Mesodermal cell (in vitro differentiated cells): ENCODE results near the gene TNFSF13. TPM values are rescaled to one million over a fixed set of nuclear protein-coding genes. Genes with fewer than 3 reads are reported as not detected.

ENCODE experiments used
- H3K27ac ChIP-seq: 2 replicates; pipeline ENCODE4 v1.7.0; 2013; ENCODE audit warnings: mild to moderate bottlenecking, low read depth, low read length, moderate library complexity; ENCODE audit not compliant: severe bottlenecking
- H3K36me3 ChIP-seq: 2 replicates; pipeline ENCODE4 v1.7.1; 2013; ENCODE audit warnings: mild to moderate bottlenecking, low read length, moderate library complexity; ENCODE audit not compliant: control insufficient read depth, insufficient read depth
- H3K4me1 ChIP-seq: one replicate; pipeline ENCODE4 v1.7.1; 2013; ENCODE audit warnings: mild to moderate bottlenecking, low read length; ENCODE audit not compliant: insufficient read depth, control insufficient read depth, poor library complexity, severe bottlenecking
- H3K4me3 ChIP-seq: 2 replicates; pipeline ENCODE4 v1.7.0; 2013; ENCODE audit warnings: low read length, control low read depth, mild to moderate bottlenecking; ENCODE audit not compliant: insufficient read depth, poor library complexity, severe bottlenecking; ENCODE audit errors: extremely low read depth
- H3K9me3 ChIP-seq: 2 replicates; pipeline ENCODE4 v1.7.1; 2013; ENCODE audit warnings: mild to moderate bottlenecking, low read length, moderate library complexity; ENCODE audit not compliant: control insufficient read depth
- WGBS, 2 experiments: methylation state at CpG; one replicate each; pipeline ENCODE4 v1.1.5; 2013; ENCODE audit warnings: missing lambda C conversion rate in 2 of 2; ENCODE audit not compliant: insufficient coverage in 2 of 2; 5-methylcytosine and 5-hydroxymethylcytosine counted together
- polyA plus RNA-seq, 2 experiments: library from polyadenylated mRNA; stranded (reverse); fragments of 50-300 nt; gene quantifications; one replicate each; pipeline ENCODE4 v1.2.3, GENCODE V29; 2013

TNFSF13 gene, protein sequence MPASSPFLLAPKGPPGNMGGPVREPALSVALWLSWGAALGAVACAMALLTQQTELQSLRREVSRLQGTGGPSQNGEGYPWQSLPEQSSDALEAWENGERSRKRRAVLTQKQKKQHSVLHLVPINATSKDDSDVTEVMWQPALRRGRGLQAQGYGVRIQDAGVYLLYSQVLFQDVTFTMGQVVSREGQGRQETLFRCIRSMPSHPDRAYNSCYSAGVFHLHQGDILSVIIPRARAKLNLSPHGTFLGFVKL
- 1.5 TPM for polyA plus RNA-seq (2013, experiment 1 of 2)
- polyA plus RNA-seq (2013, experiment 2 of 2): 0.91 TPM

DNA sequence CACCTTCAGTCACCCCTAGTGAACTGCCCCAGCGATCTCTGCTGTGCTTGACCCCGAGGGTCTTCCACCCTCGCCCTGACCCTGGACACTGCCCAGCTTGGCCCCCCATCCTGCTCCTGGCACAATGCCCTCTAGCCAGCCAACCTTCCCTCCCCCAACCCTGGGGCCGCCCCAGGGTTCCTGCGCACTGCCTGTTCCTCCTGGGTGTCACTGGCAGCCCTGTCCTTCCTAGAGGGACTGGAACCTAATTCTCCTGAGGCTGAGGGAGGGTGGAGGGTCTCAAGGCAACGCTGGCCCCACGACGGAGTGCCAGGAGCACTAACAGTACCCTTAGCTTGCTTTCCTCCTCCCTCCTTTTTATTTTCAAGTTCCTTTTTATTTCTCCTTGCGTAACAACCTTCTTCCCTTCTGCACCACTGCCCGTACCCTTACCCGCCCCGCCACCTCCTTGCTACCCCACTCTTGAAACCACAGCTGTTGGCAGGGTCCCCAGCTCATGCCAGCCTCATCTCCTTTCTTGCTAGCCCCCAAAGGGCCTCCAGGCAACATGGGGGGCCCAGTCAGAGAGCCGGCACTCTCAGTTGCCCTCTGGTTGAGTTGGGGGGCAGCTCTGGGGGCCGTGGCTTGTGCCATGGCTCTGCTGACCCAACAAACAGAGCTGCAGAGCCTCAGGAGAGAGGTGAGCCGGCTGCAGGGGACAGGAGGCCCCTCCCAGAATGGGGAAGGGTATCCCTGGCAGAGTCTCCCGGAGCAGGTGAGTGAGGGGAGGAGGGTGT, at the start of gene TNFSF13:
TNFSF13 (plus strand) TSS at position 207 of the 776 bp plus-strand sequence; CDS start at position 497, 290 bp downstream.
- peaks cover 10% of the 10 kb centered on the region for H3K36me3 ChIP-seq
- no peaks in the 10 kb centered on the region for H3K9me3 ChIP-seq
- no peak within 1 kb of the TSS for H3K4me3 ChIP-seq
- peak within 1 kb of the TSS; percentile 29 for H3K27ac ChIP-seq
- peaks cover 22% of the 10 kb centered on the region for H3K4me1 ChIP-seq
- WGBS, 2 experiments: 90 to 92% methylated on average over 6 to 14 of the region's 16 CpGs

DNA sequence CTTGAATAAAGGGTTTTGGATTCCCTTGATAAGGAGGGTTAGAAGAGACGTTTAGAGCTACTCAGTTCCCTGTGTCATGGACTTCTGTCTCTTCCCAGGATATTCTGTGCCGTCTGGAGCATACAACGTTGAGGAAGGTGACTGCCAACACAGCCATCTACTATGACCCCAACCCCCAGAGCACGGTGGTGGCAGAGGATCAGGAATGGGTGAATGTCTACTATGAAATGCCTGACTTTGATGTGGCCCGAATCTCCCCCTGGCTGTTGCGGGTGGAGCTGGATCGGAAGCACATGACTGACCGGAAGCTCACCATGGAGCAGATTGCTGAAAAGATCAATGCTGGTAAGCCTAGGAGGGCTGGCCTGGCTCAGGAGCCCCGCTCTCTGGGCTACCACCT, 49.7 kb upstream of the TNFSF13 start:
- peaks cover 99% of the 10 kb centered on the region for H3K36me3 ChIP-seq
- H3K4me1 ChIP-seq: no peaks in the 10 kb centered on the region
- H3K4me3 ChIP-seq: no peak overlapping the region
- no peaks in the 10 kb centered on the region for H3K9me3 ChIP-seq
- WGBS, 2 experiments: 94 to 98% methylated on average over 5 to 7 of the region's 9 CpGs
- H3K27ac ChIP-seq: no peak overlapping the region

DNA sequence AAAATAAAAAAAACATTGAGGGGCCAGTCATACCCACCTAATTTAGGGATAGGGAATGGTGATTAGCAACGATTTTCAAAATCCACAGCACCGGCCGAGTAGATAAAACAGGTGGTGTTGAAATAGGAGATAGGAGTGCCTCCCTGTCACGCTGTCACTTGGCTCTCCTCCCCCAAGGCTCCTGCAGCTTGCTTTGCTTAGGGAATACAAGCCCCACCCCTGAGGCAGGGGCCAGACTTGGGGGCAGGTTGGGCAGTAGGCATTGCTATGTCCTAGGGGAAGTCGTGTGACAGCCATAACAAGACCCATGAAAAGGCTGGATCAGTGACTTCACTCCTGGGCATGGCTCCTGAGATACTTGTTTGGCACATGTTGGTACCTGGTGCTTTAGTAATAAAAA, 48.6 kb upstream of the TNFSF13 start:
- no peak overlapping the region for H3K4me3 ChIP-seq
- no peak overlapping the region for H3K27ac ChIP-seq
- H3K9me3 ChIP-seq: no peaks in the 10 kb centered on the region
- peaks cover 100% of the 10 kb centered on the region for H3K36me3 ChIP-seq
- no peaks in the 10 kb centered on the region for H3K4me1 ChIP-seq
- 85 to 100% methylated on average over 2 to 5 of the region's 5 CpGs for WGBS, 2 experiments

DNA sequence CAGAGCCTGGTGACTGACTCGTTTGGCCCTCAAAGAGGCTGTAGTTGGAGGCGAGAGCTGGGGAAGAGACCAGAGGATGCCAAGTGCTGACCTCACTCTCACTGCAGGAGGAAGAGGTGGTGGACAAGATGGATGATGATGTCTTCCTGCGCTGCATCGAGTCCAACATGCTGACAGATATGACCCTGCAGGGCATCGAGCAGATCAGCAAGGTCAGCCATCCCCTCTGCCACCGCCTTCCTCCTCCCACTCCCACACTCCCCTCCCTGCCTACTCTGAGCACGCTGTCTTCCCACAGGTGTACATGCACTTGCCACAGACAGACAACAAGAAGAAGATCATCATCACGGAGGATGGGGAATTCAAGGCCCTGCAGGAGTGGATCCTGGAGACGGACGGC, 47.4 kb upstream of the TNFSF13 start:
- Histone ChIP-seq H3K4me3 (no peak overlapping the region), H3K9me3 (no peaks in the 10 kb centered on the region), H3K27ac (no peak overlapping the region), H3K4me1 (no peaks in the 10 kb centered on the region), H3K36me3 (peaks cover 100% of the 10 kb centered on the region)
- WGBS, 2 experiments: 93 to 96% methylated on average over 5 to 9 of the region's 10 CpGs

DNA sequence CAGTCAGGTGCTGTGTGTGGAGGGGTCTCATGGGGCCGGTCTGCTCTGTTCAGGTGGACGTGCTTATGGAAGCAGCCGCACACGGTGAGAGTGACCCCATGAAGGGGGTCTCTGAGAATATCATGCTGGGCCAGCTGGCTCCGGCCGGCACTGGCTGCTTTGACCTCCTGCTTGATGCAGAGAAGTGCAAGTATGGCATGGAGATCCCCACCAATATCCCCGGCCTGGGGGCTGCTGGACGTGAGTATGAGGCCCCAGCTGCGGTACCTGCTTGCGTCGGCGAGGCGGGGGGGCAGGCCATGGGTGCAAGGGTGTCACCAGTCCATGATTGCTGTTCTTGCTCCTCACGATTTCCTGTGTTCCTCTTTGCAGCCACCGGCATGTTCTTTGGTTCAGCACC, 46.4 kb upstream of the TNFSF13 start:
- no peak overlapping the region for H3K27ac ChIP-seq
- no peak overlapping the region for H3K4me3 ChIP-seq
- H3K36me3 ChIP-seq: peaks cover 98% of the 10 kb centered on the region
- WGBS, 2 experiments: 95 to 97% methylated on average over 12 to 15 of the region's 15 CpGs
- H3K4me1 ChIP-seq: no peaks in the 10 kb centered on the region
- H3K9me3 ChIP-seq: no peaks in the 10 kb centered on the region

DNA sequence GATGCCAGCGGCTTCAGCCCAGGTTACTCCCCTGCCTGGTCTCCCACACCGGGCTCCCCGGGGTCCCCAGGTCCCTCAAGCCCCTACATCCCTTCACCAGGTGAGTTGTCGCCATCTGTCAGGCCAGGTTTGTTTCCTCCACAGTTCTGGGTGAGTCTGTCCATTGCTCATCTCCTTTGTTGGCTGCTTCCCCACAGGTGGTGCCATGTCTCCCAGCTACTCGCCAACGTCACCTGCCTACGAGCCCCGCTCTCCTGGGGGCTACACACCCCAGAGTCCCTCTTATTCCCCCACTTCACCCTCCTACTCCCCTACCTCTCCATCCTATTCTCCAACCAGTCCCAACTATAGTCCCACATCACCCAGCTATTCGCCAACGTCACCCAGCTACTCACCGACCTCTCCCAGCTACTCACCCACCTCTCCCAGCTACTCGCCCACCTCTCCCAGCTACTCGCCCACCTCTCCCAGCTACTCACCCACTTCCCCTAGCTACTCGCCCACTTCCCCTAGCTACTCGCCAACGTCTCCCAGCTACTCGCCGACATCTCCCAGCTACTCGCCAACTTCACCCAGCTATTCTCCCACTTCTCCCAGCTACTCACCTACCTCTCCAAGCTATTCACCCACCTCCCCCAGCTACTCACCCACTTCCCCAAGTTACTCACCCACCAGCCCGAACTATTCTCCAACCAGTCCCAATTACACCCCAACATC, 45.6 kb upstream of the TNFSF13 start:
- H3K4me1 ChIP-seq: no peaks in the 10 kb centered on the region
- no peaks in the 10 kb centered on the region for H3K9me3 ChIP-seq
- H3K4me3 ChIP-seq: no peak overlapping the region
- peaks cover 92% of the 10 kb centered on the region for H3K36me3 ChIP-seq
- 90 to 96% methylated on average over 17 to 20 of the region's 20 CpGs for WGBS, 2 experiments
- no peak overlapping the region for H3K27ac ChIP-seq

DNA sequence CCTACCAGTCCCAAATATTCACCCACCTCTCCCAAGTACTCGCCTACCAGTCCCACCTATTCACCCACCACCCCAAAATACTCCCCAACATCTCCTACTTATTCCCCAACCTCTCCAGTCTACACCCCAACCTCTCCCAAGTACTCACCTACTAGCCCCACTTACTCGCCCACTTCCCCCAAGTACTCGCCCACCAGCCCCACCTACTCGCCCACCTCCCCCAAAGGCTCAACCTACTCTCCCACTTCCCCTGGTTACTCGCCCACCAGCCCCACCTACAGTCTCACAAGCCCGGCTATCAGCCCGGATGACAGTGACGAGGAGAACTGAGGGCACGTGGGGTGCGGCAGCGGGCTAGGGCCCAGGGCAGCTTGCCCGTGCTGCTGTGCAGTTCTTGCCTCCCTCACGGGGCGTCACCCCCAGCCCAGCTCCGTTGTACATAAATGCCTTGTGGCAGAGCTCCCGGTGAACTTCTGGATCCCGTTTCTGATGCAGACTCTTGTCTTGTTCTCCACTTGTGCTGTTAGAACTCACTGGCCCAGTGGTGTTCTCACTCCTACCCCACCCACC, 44.6 kb upstream of the TNFSF13 start:
- no peaks in the 10 kb centered on the region for H3K4me1 ChIP-seq
- WGBS, 2 experiments: 88 to 92% methylated on average over 14 to 16 of the region's 17 CpGs
- H3K4me3 ChIP-seq: no peak overlapping the region
- no peaks in the 10 kb centered on the region for H3K9me3 ChIP-seq
- peaks cover 82% of the 10 kb centered on the region for H3K36me3 ChIP-seq
- H3K27ac ChIP-seq: no peak overlapping the region

DNA sequence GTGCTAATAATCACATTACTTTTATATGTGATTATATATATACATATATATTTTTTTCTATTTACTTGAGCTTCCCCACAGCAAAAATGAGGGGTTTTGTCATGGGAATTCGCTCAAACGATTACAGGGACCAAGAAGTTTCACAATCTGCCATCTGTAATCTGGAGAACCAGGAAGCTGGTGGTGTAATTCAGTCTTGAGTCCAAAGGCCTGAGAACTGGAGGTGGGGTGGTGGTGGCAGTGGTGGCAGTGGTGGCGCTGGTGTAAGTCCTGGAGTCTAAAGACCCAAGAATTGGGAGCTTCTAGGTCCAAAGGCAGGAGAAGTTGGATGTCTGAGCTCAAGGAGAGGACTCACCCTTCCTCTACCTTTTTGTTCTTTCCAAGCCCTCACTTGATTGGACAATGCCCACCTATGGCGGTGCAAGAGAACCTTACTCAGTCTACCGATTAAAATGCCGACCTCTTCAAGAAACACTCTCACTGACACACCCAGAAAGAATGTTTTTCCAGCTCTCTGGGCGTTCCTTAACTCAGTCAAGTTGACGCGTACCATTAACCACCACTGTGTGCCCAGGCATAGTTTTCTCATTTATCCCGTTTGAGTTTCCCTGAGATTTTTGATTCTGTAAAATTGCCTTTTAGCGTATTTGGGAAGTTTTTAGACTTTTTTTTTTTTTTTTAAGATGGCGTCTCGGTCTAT, 42.5 kb upstream of the TNFSF13 start:
- WGBS, 2 experiments: 90 to 92% methylated on average over 8 of the region's 13 CpGs
- Histone ChIP-seq H3K9me3 (no peaks in the 10 kb centered on the region), H3K4me1 (no peaks in the 10 kb centered on the region), H3K27ac (no peak overlapping the region), H3K4me3 (no peak overlapping the region), H3K36me3 (peaks cover 61% of the 10 kb centered on the region)

DNA sequence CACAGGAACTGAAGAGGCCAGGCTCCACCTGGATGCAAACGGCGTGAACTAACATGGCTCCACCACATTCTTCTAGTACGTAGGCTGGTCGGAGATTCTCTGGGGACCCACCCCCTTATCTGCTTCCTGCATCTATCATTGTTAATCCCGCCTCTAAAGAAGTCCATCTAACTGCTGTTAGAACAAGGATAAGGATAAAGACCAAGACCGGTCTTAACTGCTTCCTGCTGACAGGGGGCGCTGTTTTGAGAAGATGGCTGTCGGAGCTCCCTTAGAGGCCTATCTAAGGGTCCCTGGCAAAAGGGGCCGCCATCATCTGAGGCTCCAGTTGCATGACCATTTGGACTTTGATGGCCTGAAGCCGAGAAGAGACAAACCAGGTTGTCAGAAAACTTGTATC, 35.5 kb upstream of the TNFSF13 start:
- H3K27ac ChIP-seq: no peak overlapping the region
- no peak overlapping the region for H3K4me3 ChIP-seq
- peaks cover 18% of the 10 kb centered on the region for H3K9me3 ChIP-seq
- H3K36me3 ChIP-seq: no peaks in the 10 kb centered on the region
- WGBS, 2 experiments: 70 to 73% methylated on average over 5 to 8 of the region's 10 CpGs
- H3K4me1 ChIP-seq: no peaks in the 10 kb centered on the region

DNA sequence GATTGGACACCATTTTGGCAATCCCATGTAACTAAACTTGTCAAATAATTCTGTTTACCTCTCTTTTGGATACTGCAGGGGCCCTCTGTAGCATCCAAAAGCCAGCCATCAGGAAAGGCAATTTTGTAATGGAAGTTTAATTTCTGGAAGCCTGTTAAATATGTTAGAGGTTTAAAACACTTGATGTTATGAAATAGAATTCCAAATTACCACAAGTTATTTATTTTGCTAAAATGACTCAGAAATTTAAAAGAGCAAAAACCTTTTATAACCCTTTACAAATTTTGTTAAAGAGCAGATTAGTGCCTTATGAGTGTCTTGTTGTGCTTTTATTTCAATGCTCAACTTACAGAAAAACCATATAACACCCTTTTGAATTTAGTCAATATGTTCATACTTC, 29.7 kb upstream of the TNFSF13 start:
- Histone ChIP-seq H3K27ac (no peak overlapping the region), H3K4me3 (no peak overlapping the region), H3K4me1 (no peaks in the 10 kb centered on the region), H3K36me3 (no peaks in the 10 kb centered on the region), H3K9me3 (peaks cover 23% of the 10 kb centered on the region)
